ENCODE measurements around the gene RYR1.

RYR1 gene

GRCh38 chr19:38433268-38433733, at the start of gene RYR1:
Gene RYR1 (plus strand): TSS chr19:38433691. CDS start chr19:38433830, 139 bp downstream.
- peak in 1 of 2 donors; percentile 11 for DNase-seq

- no peak for DNase-seq
These were observed 49.7 kb upstream of the RYR1 start for GRCh38 chr19:38383743-38384142.

- DNase-seq: no peak
These were observed 49.1 kb upstream of the RYR1 start for GRCh38 chr19:38384209-38385027.

- no peak for DNase-seq
These were observed 48.3 kb upstream of the RYR1 start for GRCh38 chr19:38385057-38385803.

- DNase-seq: no peak
These were observed 47.7 kb upstream of the RYR1 start for GRCh38 chr19:38385804-38386257.

- DNase-seq: no peak
These were observed 47.1 kb upstream of the RYR1 start for GRCh38 chr19:38386300-38386970.

GRCh38 chr19:38386971-38387549, 46.4 kb upstream of the RYR1 start:
- no peak for DNase-seq

GRCh38 chr19:38387550-38388348, 45.7 kb upstream of the RYR1 start, which contains the start of gene GGN:
Gene GGN (minus strand): TSS chr19:38388034. CDS start chr19:38387261, 773 bp downstream.
- peak; percentile 31 to 65 for DNase-seq

- no peak for DNase-seq
These were observed 45.0 kb upstream of the RYR1 start, which contains the start of gene SPRED3 for GRCh38 chr19:38388349-38389100. Gene SPRED3 (plus strand): TSS chr19:38388697. CDS start chr19:38390303, 1,606 bp downstream.

- no peak for DNase-seq
These were observed 44.2 kb upstream of the RYR1 start for GRCh38 chr19:38389101-38389925.

- DNase-seq: no peak
These were observed 43.2 kb upstream of the RYR1 start for GRCh38 chr19:38389957-38390924.

- DNase-seq: no peak
These were observed 41.5 kb upstream of the RYR1 start for GRCh38 chr19:38391911-38392464.

GRCh38 chr19:38392707-38393308, 40.7 kb upstream of the RYR1 start:
- DNase-seq: no peak

GRCh38 chr19:38394488-38394887, 39.0 kb upstream of the RYR1 start:
- DNase-seq: no peak

GRCh38 chr19:38395381-38396114, 37.9 kb upstream of the RYR1 start:
- no peak for DNase-seq

- no peak for DNase-seq
These were observed 34.4 kb upstream of the RYR1 start for GRCh38 chr19:38399081-38399480.

- no peak for DNase-seq
These were observed 34.0 kb upstream of the RYR1 start for GRCh38 chr19:38399537-38399936.
